ENCODE results near the gene KIAA1328.
"Not testable (repeated sequence)": the region's sequence is repeated elsewhere in the genome, so short reads cannot be mapped to it uniquely, and the experiment has no call there.

Gene KIAA1328

DNA sequence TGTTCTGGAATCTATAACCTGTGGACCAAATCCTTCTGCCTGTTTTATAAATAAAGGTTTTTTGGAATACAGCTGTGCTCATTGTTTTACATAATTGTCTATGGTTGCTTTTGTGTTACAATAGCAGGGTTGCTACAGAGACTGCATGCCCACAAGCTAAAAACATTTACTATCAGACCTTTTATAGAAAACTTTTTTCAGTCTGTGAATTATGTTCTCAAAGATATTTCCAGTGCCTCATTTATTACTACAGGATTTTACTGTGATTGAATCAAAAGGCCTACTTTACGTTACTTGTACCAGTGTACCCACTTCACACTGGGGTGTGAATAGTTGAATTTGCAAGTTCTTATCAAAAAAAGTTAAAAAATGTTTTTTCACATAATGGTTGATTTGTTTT is 7.0 kb downstream of the KIAA1328 start:
- Histone ChIP-seq H3K4me1 (ENCODE audit: insufficient read depth, low read length) (no peaks in the 10 kb centered on the region), H3K9me3 (ENCODE audit: control insufficient read depth, insufficient read depth, low read length) (no peaks in the 10 kb centered on the region), H3K9ac (ENCODE audit: low read depth, low read length) (no peak overlapping the region), H3K36me3 (ENCODE audit: insufficient read depth, low read length) (no peaks in the 10 kb centered on the region)

DNA sequence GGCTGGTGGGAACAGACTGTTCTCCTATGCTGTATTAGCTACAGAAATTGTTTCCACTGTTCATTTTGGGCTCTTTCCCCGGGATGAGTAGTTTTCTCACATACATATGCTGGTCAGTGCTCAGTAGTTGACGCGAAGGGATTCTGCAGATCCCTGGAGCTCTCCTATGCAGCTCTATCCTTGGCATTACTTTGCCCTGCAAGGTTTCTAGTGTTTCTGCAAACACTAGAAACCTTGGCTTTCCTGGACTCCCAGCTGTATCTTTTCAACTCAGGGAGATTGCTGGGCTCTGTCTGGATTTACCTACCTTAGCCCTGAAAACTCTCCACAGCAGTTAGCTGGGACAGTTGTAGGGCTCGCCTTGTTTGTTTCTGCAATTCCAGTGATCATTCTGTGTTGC is 10.9 kb downstream of the KIAA1328 start:
- H3K36me3 ChIP-seq (ENCODE audit: insufficient read depth, low read length) = no peaks in the 10 kb centered on the region
- peaks cover 8% of the 10 kb centered on the region; the same call in 1 of the 2 replicates for H3K4me1 ChIP-seq (ENCODE audit: insufficient read depth, low read length)
- no peaks in the 10 kb centered on the region for H3K9me3 ChIP-seq (ENCODE audit: control insufficient read depth, insufficient read depth, low read length)
- no peak overlapping the region for H3K9ac ChIP-seq (ENCODE audit: low read depth, low read length)

DNA sequence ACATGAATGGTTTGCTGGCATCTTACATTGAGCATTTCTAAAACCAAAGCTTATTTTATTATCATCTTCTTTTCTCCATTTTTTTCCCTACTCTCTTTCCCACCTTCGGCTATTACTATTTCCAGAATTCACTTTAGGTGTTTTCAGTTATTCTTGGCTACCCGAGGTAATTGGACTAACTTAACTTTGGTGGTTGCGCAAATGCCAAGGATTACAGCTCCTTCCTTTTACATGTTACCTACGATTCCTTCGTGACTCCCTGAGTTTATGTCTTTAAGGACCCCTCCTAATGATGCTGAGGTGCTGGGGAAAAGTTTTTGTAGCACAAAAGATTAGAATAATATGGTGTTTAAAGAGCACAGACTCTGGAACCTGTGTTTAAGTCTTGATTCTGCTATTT is 14.3 kb downstream of the KIAA1328 start:
- Histone ChIP-seq H3K9me3 (ENCODE audit: control insufficient read depth, insufficient read depth, low read length) (no peaks in the 10 kb centered on the region), H3K4me1 (ENCODE audit: insufficient read depth, low read length) (peaks cover 8% of the 10 kb centered on the region; the same call in 1 of the 2 replicates), H3K9ac (ENCODE audit: low read depth, low read length) (no peak overlapping the region), H3K36me3 (ENCODE audit: insufficient read depth, low read length) (no peaks in the 10 kb centered on the region)

DNA sequence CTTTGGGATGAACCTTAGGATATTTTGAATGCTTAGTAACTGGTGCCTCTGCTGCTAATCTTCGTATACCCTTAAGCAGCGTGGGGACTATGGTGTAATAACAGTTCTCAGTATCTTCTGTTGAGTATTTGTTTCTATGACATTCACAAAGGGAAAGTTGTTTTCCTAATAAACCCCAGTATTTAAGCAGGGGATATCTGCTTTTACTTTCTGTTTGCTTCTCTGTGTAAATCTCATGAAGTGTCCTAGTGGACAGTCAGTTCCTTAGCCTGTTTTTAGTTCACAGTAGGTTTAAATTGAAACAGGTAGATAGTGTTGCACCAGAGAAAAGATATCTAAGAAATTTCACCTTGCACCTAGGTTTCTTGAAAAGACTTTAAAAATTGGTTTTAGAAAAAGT is 14.9 kb downstream of the KIAA1328 start:
- H3K4me1 ChIP-seq (ENCODE audit: insufficient read depth, low read length) = peaks cover 8% of the 10 kb centered on the region; the same call in 1 of the 2 replicates
- no peaks in the 10 kb centered on the region for H3K36me3 ChIP-seq (ENCODE audit: insufficient read depth, low read length)
- no peak overlapping the region for H3K9ac ChIP-seq (ENCODE audit: low read depth, low read length)
- no peaks in the 10 kb centered on the region for H3K9me3 ChIP-seq (ENCODE audit: control insufficient read depth, insufficient read depth, low read length)

DNA sequence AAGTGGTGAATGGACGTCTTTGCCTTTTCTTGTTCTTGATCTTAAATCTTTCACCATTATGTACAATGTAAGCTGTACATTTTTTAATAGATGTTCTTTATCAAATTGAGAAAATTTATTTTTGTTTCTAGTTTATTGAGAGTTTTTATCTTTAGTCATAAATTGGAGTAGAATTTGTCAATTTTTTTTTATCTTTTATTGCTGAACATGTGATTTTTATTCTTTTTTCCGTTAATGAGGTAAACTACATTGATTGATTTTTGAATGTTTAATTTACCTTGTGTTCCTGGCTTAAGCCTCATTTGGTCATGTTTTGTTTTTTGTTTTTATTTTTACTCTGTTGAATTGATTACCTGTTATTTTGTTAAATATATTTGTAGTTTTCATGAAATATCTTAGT is 19.7 kb downstream of the KIAA1328 start:
- Histone ChIP-seq H3K9ac (ENCODE audit: low read depth, low read length) (no peak overlapping the region), H3K9me3 (ENCODE audit: control insufficient read depth, insufficient read depth, low read length) (peaks cover 5% of the 10 kb centered on the region; the same call in 1 of the 2 replicates), H3K36me3 (ENCODE audit: insufficient read depth, low read length) (no peaks in the 10 kb centered on the region), H3K4me1 (ENCODE audit: insufficient read depth, low read length) (peaks cover 2% of the 10 kb centered on the region; the same call in 1 of the 2 replicates)

DNA sequence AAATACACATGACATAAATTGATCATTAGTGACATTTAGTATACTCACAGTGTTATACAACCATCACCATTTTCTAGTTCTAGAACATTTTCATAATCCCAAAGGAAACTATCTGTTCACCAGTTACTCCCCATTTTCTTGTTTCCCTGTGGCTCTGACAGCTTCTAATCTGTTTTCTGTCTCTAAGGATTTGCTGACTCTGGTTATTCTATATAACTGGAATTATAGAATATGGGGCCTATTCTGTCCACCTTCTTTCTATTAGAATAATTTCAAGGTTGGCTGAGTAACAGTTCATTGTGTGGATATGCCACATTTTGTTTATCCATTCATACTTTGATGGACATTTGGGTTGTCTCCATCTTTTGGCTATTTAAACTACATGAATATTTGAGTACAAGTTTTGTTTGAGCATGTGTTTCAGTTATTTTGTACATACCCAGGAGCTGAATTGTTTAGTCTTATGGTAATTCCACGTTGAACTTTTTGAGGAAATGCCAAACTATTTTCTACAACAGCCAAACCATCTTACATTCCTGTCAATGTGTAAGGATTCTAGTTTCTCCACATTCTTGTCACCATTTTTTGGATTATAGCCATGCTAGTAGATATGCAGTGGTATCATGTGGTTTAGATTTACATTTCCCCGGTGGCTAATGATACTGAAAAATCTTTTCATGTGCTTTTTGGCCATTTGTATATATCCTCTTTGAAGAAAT is 20.5 kb downstream of the KIAA1328 start:
- Histone ChIP-seq H3K4me1 (ENCODE audit: insufficient read depth, low read length) (no peaks in the 10 kb centered on the region), H3K9ac (ENCODE audit: low read depth, low read length) (no peak overlapping the region), H3K36me3 (ENCODE audit: insufficient read depth, low read length) (no peaks in the 10 kb centered on the region), H3K9me3 (ENCODE audit: control insufficient read depth, insufficient read depth, low read length) (peaks cover 5% of the 10 kb centered on the region; the same call in 1 of the 2 replicates)

DNA sequence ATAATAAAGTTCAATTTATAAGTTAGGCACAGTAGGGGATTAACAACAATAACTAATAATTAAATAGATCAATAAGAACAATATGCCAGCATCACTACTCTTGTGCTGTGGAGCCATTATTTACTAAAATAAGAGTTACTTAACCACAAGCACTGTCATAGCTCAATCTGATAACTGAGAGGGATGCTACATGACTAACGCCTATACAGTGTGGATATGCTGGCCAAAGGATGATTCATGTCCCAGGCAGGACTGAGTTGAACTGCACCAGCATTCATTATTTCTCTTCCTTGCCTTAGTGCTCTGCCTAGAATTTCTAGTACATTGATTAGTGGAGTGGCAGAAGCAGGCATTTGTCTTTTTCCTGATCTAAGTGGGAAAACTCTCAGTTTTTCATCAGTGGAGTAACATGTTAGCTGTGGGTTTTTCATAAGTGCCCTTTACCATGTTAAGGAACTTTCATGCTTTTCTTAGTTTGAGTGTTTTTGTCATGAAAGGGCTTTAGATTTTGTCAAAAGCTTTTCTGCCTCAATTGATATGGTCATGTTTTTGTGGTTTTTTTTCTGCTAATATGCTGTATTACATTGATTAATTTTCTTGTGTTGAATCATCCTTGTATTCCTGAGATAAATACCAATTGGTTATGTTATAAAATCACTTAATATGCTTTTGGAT is 21.7 kb downstream of the KIAA1328 start:
- H3K9ac ChIP-seq (ENCODE audit: low read depth, low read length) = no peak overlapping the region
- no peaks in the 10 kb centered on the region for H3K36me3 ChIP-seq (ENCODE audit: insufficient read depth, low read length)
- no peaks in the 10 kb centered on the region for H3K4me1 ChIP-seq (ENCODE audit: insufficient read depth, low read length)
- H3K9me3 ChIP-seq (ENCODE audit: control insufficient read depth, insufficient read depth, low read length) = peaks cover 5% of the 10 kb centered on the region; the same call in 1 of the 2 replicates

DNA sequence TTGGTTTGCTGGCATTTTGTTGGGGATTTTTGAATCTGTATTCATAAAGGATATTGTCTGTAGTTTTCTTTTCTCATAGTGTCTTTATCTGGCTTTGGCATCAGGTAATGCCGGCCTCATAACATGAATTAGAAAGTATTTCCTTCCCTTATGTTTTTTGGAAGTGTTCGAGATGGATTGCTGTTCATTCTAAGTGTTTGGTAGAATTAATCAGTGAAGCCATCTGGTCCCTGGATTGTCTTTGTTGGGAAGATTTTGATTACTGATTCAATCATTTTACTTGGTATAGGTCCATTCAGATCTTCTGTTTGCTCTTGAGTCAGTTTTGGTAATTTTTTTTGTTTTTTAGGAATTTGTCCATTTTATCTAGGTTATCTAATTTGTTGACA is 22.3 kb downstream of the KIAA1328 start:
- no peaks in the 10 kb centered on the region for H3K4me1 ChIP-seq (ENCODE audit: insufficient read depth, low read length)
- peaks cover 5% of the 10 kb centered on the region; the same call in 1 of the 2 replicates for H3K9me3 ChIP-seq (ENCODE audit: control insufficient read depth, insufficient read depth, low read length)
- H3K36me3 ChIP-seq (ENCODE audit: insufficient read depth, low read length) = no peaks in the 10 kb centered on the region
- no peak overlapping the region for H3K9ac ChIP-seq (ENCODE audit: low read depth, low read length)

DNA sequence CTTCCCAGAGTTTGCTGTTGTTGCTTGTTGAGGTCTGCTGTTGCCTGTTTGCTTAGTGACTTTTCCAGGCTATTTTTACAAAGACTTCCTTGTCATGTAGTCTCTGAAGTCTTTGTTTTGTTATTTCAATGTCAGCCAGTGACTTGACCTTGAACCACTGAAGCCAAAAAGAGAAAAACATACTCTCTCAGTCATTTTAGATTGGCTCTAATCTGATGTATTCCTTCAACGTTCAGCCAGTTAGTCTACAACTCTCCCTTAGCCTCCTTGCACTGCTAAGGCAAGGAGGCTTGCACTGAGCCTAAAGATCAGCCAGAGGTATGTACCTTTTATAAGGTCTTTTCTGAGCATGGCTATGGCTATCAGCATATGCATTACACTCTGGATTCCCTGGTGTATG is 27.9 kb downstream of the KIAA1328 start:
- Histone ChIP-seq H3K9me3 (ENCODE audit: control insufficient read depth, insufficient read depth, low read length) (peaks cover 5% of the 10 kb centered on the region; the same call in 1 of the 2 replicates), H3K4me1 (ENCODE audit: insufficient read depth, low read length) (no peaks in the 10 kb centered on the region), H3K36me3 (ENCODE audit: insufficient read depth, low read length) (no peaks in the 10 kb centered on the region), H3K9ac (ENCODE audit: low read depth, low read length) (no peak overlapping the region)

DNA sequence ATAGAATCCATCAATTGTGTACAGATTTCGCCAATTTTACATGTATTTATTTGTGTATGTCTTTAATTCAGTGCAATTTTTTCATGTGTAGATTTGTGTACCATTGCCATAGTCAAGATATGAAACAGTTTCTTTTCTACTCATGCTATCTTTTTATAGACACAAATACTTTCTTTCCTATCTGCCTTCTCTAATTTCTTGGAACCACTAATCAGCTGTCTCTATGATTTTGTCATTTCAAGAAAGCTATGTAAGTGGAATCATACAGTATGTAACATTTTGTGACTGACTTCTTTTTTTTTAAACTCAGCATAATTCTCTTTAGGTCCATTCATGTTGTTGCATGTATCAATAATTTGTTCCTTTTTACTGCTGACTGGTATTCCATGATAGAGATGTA is 33.3 kb downstream of the KIAA1328 start:
- Histone ChIP-seq H3K9me3 (ENCODE audit: control insufficient read depth, insufficient read depth, low read length) (no peaks in the 10 kb centered on the region), H3K9ac (ENCODE audit: low read depth, low read length) (no peak overlapping the region), H3K4me1 (ENCODE audit: insufficient read depth, low read length) (no peaks in the 10 kb centered on the region), H3K36me3 (ENCODE audit: insufficient read depth, low read length) (no peaks in the 10 kb centered on the region)

DNA sequence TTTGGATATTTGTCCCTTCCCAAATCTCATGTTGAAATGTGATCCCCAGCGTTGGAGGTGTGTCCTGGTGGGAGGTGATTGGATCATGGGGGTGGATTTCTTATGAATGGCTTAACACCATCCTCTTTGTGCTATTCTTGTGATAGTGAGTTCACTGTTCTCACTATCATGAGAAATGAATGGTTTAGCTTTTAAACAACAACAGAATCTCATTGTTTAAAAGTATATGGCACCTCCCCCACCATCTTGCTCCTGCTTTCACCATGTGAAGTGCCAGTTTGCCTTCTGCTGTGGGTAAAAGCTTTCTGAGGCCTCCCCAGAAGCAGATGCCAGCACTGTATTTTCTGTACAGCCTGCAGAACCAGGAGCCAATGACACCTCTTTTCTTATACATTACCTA is 38.1 kb downstream of the KIAA1328 start:
- H3K4me1 ChIP-seq (ENCODE audit: insufficient read depth, low read length) = no peaks in the 10 kb centered on the region
- no peaks in the 10 kb centered on the region for H3K36me3 ChIP-seq (ENCODE audit: insufficient read depth, low read length)
- H3K9ac ChIP-seq (ENCODE audit: low read depth, low read length) = no peak overlapping the region
- no peaks in the 10 kb centered on the region for H3K9me3 ChIP-seq (ENCODE audit: control insufficient read depth, insufficient read depth, low read length)

DNA sequence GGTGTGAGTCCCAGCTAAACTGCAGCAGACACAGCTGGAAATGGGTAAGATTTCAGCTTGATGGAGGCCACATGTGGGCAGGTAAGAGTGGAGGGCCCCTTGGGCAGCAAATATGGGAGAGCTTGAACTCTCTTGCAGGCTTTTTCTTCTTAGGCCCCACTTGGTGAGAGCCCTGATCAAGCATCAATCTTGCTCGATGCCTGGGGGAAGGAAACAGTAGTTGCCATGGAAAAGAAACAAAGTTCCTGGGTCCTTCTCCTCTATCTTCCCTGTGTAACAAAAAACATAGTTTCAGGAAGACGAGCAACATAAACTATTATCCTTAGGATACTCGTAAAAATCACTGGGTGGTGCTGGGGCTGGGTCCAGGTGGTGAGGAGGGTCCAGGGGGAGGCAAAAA is 42.9 kb downstream of the KIAA1328 start:
- Histone ChIP-seq H3K9ac (ENCODE audit: low read depth, low read length) (no peak overlapping the region), H3K9me3 (ENCODE audit: control insufficient read depth, insufficient read depth, low read length) (no peaks in the 10 kb centered on the region), H3K4me1 (ENCODE audit: insufficient read depth, low read length) (no peaks in the 10 kb centered on the region), H3K36me3 (ENCODE audit: insufficient read depth, low read length) (no peaks in the 10 kb centered on the region)

DNA sequence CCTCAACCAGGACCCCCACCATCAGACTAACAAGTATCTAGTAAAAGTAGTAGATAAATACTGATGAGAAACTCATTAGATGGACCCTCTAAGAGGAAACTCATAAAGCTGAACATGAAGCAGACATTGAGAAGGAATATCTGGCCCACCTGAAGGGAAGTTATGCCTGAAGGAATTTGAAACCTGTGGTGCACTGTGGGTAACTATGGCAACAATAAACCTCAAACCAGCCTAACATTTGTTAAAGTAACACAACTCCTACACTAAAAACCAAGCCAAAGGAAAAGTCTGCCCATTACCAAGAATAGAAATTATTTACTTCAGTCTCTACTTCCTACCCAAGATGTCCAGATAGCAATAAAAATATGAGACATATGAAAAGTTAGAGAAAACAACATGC is 43.4 kb downstream of the KIAA1328 start:
- no peaks in the 10 kb centered on the region for H3K4me1 ChIP-seq (ENCODE audit: insufficient read depth, low read length)
- H3K9me3 ChIP-seq (ENCODE audit: control insufficient read depth, insufficient read depth, low read length) = no peaks in the 10 kb centered on the region
- H3K36me3 ChIP-seq (ENCODE audit: insufficient read depth, low read length) = no peaks in the 10 kb centered on the region
- H3K9ac ChIP-seq (ENCODE audit: low read depth, low read length) = no peak overlapping the region

DNA sequence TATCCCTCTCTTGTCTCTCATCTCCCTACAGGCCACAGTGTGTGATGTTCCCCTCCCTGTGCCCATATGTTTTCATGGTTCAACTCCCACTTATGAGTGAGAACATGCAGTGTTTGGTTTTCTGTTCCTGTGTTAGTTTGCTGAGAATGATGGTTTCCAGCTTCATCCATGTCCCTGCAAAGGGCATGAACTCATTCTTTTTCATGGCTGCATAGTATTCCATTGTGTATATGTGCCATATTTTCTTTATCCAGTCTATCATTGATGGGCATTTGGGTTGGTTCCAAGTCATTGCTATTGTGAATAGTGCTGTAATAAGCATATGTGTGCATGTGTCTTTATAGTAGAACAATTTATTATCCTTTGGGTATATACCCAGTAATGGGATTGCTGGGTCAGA is 44.9 kb downstream of the KIAA1328 start:
- not testable (repeated sequence) for H3K9me3 ChIP-seq (ENCODE audit: control insufficient read depth, insufficient read depth, low read length); H3K4me1 ChIP-seq (ENCODE audit: insufficient read depth, low read length); H3K9ac ChIP-seq (ENCODE audit: low read depth, low read length); H3K36me3 ChIP-seq (ENCODE audit: insufficient read depth, low read length)

DNA sequence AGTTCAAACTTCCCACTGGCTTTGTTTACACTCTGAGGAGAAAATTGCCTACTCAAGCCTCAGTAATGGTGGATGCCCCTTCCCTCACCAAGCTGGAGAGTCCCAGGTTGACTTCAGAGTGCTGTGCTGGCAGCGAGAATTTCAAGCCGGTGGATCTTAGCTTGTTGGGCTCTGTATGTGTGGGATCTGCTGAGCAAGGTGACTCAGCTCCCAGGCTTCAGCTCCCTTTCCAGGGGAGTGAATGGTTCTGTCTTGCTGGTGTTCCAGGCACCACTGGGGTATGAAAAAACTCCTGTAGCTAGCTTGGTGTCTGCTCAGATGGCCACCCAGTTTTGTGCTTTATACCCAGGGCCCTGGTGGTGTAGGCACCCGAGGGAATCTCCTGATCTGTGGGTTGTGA is 50.9 kb downstream of the KIAA1328 start:
- H3K36me3 ChIP-seq (ENCODE audit: insufficient read depth, low read length); H3K4me1 ChIP-seq (ENCODE audit: insufficient read depth, low read length); H3K9ac ChIP-seq (ENCODE audit: low read depth, low read length); H3K9me3 ChIP-seq (ENCODE audit: control insufficient read depth, insufficient read depth, low read length): not testable (repeated sequence)
